OCI-LY3 (cell line): ENCODE results near the gene PRMT3.
"Not testable (repeated sequence)": the region's sequence is repeated elsewhere in the genome, so short reads cannot be mapped to it uniquely, and the experiment has no call there.

ENCODE experiments used
- EZH2phosphoT487 ChIP-seq: fragments of 200-600 bp; shearing (Covaris generic); IDR thresholded peaks from 2 replicates; pipeline ENCODE4 v1.6.1; 2018; ENCODE audit warnings: antibody characterized with exemption, mixed run types, low read depth
- TF ChIP-seq, protein P1 (sequence below): fragments of 200-600, 300-600 bp; sonication (generic); IDR thresholded peaks from 2 replicates; pipeline ENCODE4 v1.5.1; 2014; ENCODE audit warnings: antibody characterized with exemption, low read length, low read depth

DNA sequence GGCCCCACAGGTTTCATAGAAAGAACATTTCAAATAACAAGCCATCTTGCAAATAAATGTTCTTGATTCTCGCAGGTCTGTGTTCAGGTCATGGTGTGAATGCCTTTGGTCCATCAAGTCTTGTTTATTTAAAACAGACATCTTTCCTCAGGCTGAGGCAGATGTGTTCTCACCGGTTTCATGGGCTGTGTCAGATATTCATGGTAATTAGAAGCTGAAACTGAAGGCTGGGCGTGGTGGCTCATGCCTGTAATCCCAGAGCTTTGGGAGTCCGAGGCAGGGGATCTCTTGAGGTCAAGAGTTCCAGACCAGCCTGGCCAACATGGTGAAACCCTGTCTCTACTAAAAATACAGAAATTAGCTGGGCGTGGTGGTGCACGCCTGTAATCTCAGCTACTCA is 22.1 kb upstream of the PRMT3 start:
- TF ChIP-seq, protein P1, sequence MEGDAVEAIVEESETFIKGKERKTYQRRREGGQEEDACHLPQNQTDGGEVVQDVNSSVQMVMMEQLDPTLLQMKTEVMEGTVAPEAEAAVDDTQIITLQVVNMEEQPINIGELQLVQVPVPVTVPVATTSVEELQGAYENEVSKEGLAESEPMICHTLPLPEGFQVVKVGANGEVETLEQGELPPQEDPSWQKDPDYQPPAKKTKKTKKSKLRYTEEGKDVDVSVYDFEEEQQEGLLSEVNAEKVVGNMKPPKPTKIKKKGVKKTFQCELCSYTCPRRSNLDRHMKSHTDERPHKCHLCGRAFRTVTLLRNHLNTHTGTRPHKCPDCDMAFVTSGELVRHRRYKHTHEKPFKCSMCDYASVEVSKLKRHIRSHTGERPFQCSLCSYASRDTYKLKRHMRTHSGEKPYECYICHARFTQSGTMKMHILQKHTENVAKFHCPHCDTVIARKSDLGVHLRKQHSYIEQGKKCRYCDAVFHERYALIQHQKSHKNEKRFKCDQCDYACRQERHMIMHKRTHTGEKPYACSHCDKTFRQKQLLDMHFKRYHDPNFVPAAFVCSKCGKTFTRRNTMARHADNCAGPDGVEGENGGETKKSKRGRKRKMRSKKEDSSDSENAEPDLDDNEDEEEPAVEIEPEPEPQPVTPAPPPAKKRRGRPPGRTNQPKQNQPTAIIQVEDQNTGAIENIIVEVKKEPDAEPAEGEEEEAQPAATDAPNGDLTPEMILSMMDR: not testable (repeated sequence)
- not testable (repeated sequence) for TF ChIP-seq EZH2phosphoT487
